DOHH2 (cell line): ENCODE results near the gene CAMTA1.

Experiments used
- EZH2phosphoT487 ChIP-seq: fragments of 200-600 bp; sonication (generic); IDR thresholded peaks from 2 replicates; pipeline ENCODE4 v1.6.1; 2017; ENCODE audit warnings: borderline replicate concordance, mild to moderate bottlenecking, antibody characterized with exemption, low read length, moderate library complexity, mixed read lengths
- TF ChIP-seq, protein P1 (sequence below): fragments of 200-600 bp; sonication (generic); IDR thresholded peaks from one replicate; pipeline ENCODE4 v1.5.1; 2014; ENCODE audit warnings: antibody characterized with exemption, mild to moderate bottlenecking, low read depth, low read length; ENCODE audit not compliant: poor library complexity, severe bottlenecking

DNA sequence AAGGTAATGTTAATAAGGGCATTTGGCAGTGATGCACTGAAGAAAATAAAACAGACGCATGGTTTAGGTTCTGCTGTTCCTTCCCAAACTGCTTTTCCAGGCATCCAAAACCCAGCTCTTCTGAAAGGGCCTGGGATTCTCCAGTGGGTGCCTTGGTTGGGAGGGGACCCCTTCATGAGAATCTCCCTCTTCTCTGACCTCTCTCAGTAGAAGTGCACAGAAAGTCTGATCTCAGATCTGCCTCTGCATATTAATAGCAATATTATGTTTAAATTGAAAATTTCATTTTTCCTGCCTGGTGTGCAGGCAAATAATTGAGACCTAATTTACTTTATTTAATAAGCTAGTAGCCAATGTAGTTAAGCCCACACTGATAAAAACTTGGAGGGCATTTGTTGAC lies 260.6 kb downstream of the CAMTA1 start:
- TF ChIP-seq, protein P1, sequence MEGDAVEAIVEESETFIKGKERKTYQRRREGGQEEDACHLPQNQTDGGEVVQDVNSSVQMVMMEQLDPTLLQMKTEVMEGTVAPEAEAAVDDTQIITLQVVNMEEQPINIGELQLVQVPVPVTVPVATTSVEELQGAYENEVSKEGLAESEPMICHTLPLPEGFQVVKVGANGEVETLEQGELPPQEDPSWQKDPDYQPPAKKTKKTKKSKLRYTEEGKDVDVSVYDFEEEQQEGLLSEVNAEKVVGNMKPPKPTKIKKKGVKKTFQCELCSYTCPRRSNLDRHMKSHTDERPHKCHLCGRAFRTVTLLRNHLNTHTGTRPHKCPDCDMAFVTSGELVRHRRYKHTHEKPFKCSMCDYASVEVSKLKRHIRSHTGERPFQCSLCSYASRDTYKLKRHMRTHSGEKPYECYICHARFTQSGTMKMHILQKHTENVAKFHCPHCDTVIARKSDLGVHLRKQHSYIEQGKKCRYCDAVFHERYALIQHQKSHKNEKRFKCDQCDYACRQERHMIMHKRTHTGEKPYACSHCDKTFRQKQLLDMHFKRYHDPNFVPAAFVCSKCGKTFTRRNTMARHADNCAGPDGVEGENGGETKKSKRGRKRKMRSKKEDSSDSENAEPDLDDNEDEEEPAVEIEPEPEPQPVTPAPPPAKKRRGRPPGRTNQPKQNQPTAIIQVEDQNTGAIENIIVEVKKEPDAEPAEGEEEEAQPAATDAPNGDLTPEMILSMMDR = no peak
- TF ChIP-seq EZH2phosphoT487 = no peak
